EL (cell line): ENCODE results near the gene A2ML1.
"Not testable (repeated sequence)": the region's sequence is repeated elsewhere in the genome, so short reads cannot be mapped to it uniquely, and the experiment has no call there.

Experiments used
- DNase-seq: peaks from one replicate; pipeline ENCODE4 v3.0.0-alpha.2; 2016

The A2ML1 gene

GRCh38 chr12:8860165-8860961, 37.9 kb downstream of the A2ML1 start:
- DNase-seq = peak; percentile 31

GRCh38 chr12:8866429-8866828, 44.0 kb downstream of the A2ML1 start:
- no peak for DNase-seq

GRCh38 chr12:8867009-8867408, 44.6 kb downstream of the A2ML1 start:
- no peak for DNase-seq

GRCh38 chr12:8867786-8868185, 45.4 kb downstream of the A2ML1 start:
- DNase-seq = no peak

- no peak for DNase-seq
Measured at GRCh38 chr12:8870586-8870985, 48.2 kb downstream of the A2ML1 start.

GRCh38 chr12:8871068-8871467, 48.6 kb downstream of the A2ML1 start:
- no peak for DNase-seq

GRCh38 chr12:8876887-8877286, 54.5 kb downstream of the A2ML1 start:
- DNase-seq = no peak

GRCh38 chr12:8886502-8887284, 64.3 kb downstream of the A2ML1 start:
- no peak for DNase-seq

- DNase-seq = no peak
Measured at GRCh38 chr12:8887285-8887715, 64.9 kb downstream of the A2ML1 start.

- DNase-seq = peak; percentile 48
Measured at GRCh38 chr12:8890313-8891085, 68.1 kb downstream of the A2ML1 start.

- DNase-seq = no peak
Measured at GRCh38 chr12:8891976-8892375, 69.6 kb downstream of the A2ML1 start.

- DNase-seq = no peak
Measured at GRCh38 chr12:8894378-8894777, 72.0 kb downstream of the A2ML1 start.

- no peak for DNase-seq
Measured at GRCh38 chr12:8894986-8895385, 72.6 kb downstream of the A2ML1 start.

GRCh38 chr12:8897081-8897480, 74.7 kb downstream of the A2ML1 start:
- no peak for DNase-seq

GRCh38 chr12:8899830-8900229, 77.4 kb downstream of the A2ML1 start:
- no peak for DNase-seq

- not testable (repeated sequence) for DNase-seq
Measured at GRCh38 chr12:8902703-8903102, 80.3 kb downstream of the A2ML1 start.

GRCh38 chr12:8903646-8904045, 81.2 kb downstream of the A2ML1 start:
- no peak for DNase-seq

- no peak for DNase-seq
Measured at GRCh38 chr12:8904665-8905064, 82.2 kb downstream of the A2ML1 start.

- DNase-seq = no peak
Measured at GRCh38 chr12:8905546-8905945, 83.1 kb downstream of the A2ML1 start.

GRCh38 chr12:8906266-8907180, 84.1 kb downstream of the A2ML1 start:
- DNase-seq = no peak

- no peak for DNase-seq
Measured at GRCh38 chr12:8907513-8907912, 85.1 kb downstream of the A2ML1 start.

GRCh38 chr12:8909752-8910151, 87.3 kb downstream of the A2ML1 start:
- no peak for DNase-seq
